Astrocyte of the cerebellum (primary cell): ENCODE results near the gene JAG1.

Source experiments
- DNase-seq: peaks from one replicate; pipeline ENCODE4 v3.0.0-alpha.2; 2011; ENCODE audit warnings: low read depth
- H3K4me3 ChIP-seq: 2 replicates; pipeline ENCODE4 v1.5.1; 2011; ENCODE audit warnings: mild to moderate bottlenecking, low read depth, low read length, moderate library complexity
- in situ Hi-C: cut with HindIII; loops from 2 replicates; pipeline ENCODE4 v1.10.0; 2017; ENCODE audit warnings: low sequenced_read_pairs
- TF ChIP-seq, protein P1 (sequence below): IDR thresholded peaks from 2 replicates; pipeline ENCODE4 v1.5.1; 2012; ENCODE audit warnings: low read length, low read depth, moderate library complexity, mild to moderate bottlenecking; ENCODE audit errors: missing control alignments

Gene JAG1

DNA sequence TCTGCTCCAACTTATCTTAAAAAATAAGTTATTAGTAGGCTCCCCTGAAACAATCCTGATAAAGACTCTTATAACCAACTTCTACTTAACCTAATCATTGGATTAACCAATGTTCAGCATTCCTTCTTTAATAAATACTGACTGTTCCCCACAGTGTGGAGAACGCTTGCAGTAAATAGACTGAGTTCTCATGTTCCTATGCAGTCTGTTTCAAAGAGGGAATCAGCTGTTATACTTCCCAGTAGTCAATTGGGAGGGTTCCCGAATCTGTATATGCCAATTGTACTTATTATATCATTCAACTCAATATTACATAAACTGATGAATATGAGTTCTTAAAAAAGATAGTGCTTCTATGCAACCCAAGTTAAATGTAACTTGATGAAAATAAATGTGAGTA, 9.7 kb upstream of the JAG1 start:
- no peak overlapping the region for H3K4me3 ChIP-seq
- DNase-seq, result no peak
- in situ Hi-C loops, result no loop called here
- TF ChIP-seq, protein P1, sequence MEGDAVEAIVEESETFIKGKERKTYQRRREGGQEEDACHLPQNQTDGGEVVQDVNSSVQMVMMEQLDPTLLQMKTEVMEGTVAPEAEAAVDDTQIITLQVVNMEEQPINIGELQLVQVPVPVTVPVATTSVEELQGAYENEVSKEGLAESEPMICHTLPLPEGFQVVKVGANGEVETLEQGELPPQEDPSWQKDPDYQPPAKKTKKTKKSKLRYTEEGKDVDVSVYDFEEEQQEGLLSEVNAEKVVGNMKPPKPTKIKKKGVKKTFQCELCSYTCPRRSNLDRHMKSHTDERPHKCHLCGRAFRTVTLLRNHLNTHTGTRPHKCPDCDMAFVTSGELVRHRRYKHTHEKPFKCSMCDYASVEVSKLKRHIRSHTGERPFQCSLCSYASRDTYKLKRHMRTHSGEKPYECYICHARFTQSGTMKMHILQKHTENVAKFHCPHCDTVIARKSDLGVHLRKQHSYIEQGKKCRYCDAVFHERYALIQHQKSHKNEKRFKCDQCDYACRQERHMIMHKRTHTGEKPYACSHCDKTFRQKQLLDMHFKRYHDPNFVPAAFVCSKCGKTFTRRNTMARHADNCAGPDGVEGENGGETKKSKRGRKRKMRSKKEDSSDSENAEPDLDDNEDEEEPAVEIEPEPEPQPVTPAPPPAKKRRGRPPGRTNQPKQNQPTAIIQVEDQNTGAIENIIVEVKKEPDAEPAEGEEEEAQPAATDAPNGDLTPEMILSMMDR, result no peak

DNA sequence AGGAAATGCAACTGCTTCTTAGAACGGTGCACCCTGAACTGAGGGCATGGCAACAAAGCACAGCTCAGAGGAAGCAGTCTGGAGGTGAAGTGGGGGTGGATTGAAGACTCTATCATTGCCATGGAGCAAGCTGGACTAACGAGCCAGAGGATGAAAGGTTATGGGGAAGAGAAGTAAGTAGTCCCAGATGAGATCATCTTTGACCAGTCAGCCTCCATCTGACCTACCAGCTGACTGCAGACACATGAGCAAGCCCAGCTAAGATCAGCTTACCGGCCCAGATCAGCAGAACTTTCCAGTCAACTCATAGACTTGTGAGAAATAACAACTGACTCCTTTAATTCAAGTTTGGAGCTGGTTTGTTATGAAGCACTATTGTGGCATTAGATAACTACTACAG, 9.1 kb upstream of the JAG1 start:
- TF ChIP-seq, protein P1, result no peak
- in situ Hi-C loops, result no loop called here
- DNase-seq, result no peak
- H3K4me3 ChIP-seq, result no peak overlapping the region

DNA sequence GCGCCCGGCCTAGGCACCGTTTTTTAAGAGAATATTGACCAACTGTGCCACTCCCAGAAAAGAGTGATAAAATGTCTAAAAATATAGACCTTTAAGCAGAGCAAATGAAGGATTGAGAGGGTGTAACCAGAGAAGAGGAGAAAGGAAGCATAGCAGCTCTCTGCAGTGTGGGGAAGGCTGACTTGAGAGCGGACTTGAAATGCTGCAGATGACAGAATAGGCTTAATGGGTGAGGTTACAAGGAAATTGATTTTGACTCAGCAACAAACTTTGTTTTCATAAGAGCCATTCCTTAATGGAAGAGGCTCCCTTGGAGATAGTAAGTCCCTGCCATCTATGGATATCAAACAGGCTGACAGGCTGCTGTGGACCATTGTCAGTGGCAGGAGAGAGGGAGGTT, 7.7 kb upstream of the JAG1 start:
- no peak overlapping the region for H3K4me3 ChIP-seq
- in situ Hi-C loops, result no loop called here
- no peak for DNase-seq
- TF ChIP-seq, protein P1, result no peak

DNA sequence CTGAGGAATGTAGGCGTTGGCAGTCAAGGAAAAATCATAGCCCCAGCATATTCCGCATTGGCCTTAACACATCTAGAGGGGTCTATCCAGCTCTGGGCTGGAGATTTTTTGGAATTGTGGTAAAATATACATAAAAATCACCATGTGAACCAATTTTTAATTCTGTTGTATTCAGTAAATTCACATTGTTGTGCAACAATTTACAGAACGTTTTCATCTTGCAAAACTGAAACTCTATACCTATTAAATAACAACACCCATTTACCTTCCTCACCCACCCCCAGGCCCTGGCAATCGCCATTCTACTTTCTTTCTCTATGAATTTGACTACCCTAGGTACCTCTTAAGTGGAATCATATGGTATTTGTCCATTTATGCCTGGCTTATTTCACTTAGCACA, 6.8 kb upstream of the JAG1 start:
- no peak for DNase-seq
- in situ Hi-C loops, result no loop called here
- H3K4me3 ChIP-seq, result no peak overlapping the region
- TF ChIP-seq, protein P1, result no peak

DNA sequence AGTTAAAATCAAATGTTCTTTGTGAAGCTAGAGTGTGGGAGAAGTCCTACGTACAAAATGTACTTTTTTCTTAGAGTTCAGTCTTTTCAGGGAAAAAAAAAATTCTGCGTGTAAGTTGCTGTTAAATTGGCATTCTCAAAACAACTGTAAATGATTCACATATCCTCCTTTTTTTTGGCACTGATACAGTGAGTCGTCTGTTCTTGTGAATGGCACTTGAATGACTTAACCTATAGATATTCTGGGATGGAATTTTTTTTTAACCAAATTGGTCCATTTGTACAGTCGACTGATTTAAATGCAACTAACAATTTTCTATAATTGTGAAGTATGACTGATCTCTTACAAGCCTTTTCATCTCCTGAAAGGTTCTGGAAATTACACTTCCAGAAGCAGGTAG, 5.5 kb upstream of the JAG1 start:
- no peak for DNase-seq
- TF ChIP-seq, protein P1, result no peak
- in situ Hi-C loops, result no loop called here
- no peak overlapping the region for H3K4me3 ChIP-seq

DNA sequence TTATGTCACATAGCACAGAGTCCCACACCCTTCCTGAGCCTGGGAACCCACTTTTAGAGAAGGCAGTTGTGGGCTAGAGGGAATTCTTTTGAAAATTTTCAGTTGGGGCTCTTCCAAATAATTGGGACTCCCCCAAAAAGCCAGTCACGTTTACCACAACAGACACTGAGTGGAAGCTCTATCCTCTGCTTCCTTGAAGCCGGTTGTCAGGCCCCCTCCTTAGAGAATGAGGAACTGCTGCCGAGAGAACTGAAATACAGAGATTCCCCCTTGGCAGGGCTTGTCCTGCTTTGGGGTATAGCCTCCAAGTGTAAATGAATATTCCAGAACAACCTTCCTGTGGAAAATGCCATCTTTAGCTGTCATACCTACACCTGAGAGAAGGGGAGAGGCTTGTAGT, 2.7 kb upstream of the JAG1 start:
- DNase-seq, result no peak
- TF ChIP-seq, protein P1, result no peak
- H3K4me3 ChIP-seq, result no peak overlapping the region
- in situ Hi-C loops, result no loop called here

DNA sequence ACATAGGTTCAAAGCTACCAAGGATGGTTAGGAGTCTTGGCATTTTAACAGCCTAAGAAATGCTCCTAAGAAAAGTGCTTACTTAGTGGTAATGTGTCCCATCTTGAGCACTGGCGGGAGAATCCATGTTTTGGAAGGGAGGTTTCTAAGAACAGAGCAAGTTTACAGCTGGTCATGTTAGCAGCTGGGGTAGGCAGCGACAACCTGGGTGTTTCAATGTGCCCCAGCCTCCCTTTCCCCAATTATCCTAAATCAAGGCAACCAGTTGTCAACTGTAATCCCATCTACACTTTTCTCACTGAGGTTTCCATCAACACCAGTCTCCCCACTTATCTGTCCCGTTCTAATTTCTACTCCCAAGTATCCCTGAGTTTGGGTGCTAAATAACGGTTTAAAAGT, 1.6 kb upstream of the JAG1 start:
- H3K4me3 ChIP-seq, result no peak overlapping the region
- TF ChIP-seq, protein P1, result no peak
- DNase-seq, result no peak
- in situ Hi-C loops, result no loop called here
